HG03558 (cell line): Measurements from ENCODE around the gene CFAP47.
"Not testable (repeated sequence)": the region's sequence is repeated elsewhere in the genome, so short reads cannot be mapped to it uniquely, and the experiment has no call there.

Experiments used
- ATAC-seq: cut with Tn5 transposase; IDR thresholded peaks from one replicate; pipeline ENCODE4 v1.9.1; 2021; ENCODE audit warnings: moderate number of reproducible peaks; ENCODE audit not compliant: unreplicated experiment; ENCODE audit errors: extremely low read depth

Gene CFAP47, protein sequence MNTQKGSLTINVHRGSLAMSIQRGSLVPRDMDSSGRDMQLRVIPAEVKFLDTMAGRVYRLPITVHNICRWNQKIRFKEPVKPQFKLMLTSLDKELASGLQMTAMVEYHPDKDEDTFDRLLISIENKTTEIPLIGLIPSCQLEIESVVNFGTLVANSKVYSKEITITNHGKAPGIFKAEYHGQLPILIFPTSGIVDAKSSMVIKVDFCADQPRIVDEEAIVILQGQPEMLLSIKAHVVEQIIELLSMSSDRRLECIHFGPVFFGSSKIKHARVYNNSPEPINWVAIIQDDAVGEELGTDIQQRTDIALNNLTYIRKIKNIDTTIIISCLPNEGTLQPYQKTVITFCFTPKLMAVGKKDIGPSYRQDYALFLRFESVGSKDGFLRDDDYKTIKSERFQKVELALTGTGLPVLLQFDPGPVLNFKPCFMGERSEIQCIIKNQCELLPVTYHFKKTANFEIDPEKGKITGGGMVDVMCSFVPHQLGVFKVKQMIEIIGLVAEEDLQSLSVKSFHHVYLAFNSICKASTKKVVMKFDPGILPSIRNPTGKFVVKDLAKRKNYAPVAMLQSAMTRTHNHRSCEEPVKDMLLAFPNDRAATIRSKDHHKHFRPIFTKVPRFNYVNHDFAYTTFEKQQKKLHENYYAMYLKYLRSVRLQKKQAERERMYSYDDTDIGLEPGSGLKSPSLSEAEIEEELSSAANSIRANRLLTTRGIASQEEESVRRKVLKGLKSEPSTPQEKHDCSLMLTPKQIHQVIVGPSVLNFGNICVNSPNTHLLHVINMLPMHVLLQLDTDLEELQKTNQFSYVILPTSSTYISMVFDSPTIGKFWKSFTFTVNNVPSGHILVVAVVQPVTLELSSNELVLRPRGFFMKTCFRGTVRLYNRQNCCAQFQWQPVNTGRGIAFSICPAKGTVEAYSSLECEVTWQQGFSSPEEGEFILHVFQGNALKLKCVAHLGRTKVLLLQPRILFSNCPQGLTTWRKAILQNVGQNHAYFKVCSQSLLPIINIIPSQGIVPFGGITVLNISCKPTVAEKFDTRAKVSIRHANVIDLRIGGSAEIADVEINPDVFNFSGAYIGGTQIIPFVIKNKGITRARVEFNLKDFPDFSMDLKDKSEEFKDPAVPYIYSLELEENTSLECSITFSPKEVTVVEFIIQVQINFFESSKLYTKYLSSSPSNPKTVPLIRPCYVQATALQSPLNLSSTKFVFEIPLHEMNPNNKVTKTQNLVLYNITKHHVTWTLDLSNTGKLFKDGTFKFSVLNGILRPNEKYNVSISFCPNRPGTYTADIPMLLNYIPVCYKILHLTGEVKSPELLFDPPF (N-terminal part only)

GRCh38 chrX:35919536-35920309, at the start of gene CFAP47:
TSS of gene CFAP47 (plus strand) at chrX:35919734. CDS start at chrX:35919800, 66 bp downstream.
- no peak for ATAC-seq

GRCh38 chrX:35880601-35881000, 38.9 kb upstream of the CFAP47 start:
- no peak for ATAC-seq

GRCh38 chrX:35886135-35886534, 33.4 kb upstream of the CFAP47 start:
- ATAC-seq = no peak

DNA sequence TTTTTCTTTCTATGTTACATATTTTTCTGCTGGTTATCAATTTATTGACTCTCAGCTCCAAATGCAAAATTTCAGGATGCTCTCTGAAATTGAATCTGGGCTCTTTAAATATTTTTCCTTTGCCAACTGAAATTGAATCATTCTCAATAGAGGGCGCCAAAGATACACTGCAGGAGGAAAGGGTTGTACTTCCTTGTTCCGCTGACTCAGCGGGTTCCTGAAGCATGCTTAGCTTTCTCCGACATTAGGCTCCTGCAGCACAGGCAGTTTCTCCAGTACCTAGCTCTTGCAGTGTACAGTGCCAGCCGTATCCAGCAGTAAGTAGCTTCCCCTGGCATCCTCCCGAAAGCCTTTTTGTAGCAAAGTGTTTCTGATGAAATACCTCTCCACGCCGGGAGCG, 28.8 kb upstream of the CFAP47 start:
- no peak for ATAC-seq

- not testable (repeated sequence) for ATAC-seq
Observed at GRCh38 chrX:35986816-35987215, 67.3 kb downstream of the CFAP47 start.

DNA sequence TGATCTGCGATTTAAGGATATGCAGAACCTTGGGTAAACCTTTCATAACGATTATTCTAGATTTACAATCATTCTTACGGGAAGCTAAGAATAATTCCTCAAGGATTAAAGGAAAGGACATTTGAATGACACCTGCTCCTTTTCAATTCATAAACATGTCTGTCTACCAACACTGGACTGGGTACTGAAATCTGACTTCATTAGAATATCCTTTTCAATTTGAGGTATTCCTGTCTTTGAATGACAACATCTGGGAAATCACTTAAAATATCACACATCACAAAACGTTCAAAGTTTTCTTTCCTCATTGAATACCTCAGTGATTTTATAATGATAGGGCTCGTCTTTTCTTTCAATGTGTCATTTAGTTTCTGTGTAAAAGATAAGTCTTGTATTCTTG, 87.7 kb downstream of the CFAP47 start:
- ATAC-seq = no peak

GRCh38 chrX:36019125-36019524, 99.6 kb downstream of the CFAP47 start:
- no peak for ATAC-seq

DNA sequence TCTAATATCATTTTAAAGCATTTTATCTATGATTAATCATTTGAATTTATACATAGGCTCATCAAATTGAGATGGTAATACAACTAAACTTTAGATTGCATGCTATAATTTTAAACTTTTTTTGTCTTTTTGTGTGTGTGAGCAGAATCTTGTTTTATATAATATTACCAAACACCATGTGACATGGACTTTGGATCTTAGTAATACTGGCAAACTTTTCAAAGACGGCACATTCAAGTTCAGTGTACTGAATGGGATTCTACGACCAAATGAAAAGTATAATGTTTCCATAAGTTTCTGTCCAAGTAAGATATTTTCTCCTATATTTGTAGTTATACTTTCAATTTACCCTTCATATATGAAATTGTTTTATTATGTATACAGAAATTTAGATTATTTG, 116.0 kb downstream of the CFAP47 start:
- no peak for ATAC-seq

- ATAC-seq = no peak
Observed at GRCh38 chrX:36062778-36063177, 143.2 kb downstream of the CFAP47 start.

DNA sequence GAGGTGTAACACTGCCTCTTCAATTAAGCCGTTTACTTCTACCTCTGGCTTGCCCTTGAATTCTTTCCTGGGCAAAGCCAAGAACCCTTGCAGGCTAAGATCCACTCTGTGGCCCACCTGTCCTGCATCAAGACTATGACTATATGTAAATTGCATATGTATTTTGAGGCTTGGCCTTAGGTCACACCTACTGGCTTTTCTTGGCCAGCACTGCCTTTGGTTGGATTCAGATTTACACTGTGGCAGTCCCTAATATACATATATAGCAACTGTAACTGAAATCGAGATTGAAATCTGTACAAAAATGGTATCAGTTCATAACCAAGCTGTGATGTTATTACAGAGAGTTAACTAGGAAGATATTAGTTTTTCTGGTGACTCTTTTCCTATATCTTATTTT, 151.5 kb downstream of the CFAP47 start:
- no peak for ATAC-seq

DNA sequence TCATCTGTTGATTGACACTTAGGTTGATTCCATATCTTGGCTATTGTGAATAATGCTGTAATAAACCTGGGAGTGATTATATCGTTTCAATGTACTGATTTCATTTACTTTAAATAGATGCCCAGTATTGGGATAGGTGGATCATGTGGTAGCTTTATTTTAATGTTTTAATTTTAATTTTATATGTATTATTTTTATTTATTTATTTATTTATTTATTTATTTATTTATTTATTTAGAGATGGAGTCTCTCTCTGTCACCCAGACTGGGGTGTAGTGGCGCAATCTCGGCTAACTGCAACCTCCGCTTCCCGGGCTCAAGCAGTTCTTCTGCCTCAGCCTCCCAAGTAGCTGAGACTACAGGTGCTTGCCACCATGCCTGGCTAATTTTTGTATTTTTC, 155.5 kb downstream of the CFAP47 start:
- not testable (repeated sequence) for ATAC-seq

- ATAC-seq = no peak
Observed at GRCh38 chrX:36083256-36083655, 163.7 kb downstream of the CFAP47 start.

GRCh38 chrX:36087366-36087765, 167.8 kb downstream of the CFAP47 start:
- ATAC-seq = no peak

- not testable (repeated sequence) for ATAC-seq
Observed at GRCh38 chrX:36088939-36089338, 169.4 kb downstream of the CFAP47 start.

DNA sequence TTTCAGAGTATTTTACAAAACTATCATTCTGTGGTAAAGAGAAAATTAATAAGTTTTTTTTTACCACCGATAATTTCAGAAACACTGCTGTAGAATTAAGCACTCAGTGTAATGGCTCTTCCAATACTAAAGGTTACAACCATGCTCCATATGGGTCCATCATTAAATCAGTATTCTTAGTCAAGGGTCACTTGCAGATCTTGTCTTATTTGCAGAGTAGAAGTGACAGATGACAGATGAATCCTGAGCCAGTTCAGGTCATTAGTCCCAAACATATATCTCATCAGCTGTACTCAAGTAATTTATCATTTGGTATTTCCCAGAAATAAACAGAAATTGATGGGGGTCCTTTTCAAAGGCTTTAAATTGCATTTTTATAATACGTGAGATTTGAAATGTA, 182.9 kb downstream of the CFAP47 start:
- ATAC-seq = no peak

DNA sequence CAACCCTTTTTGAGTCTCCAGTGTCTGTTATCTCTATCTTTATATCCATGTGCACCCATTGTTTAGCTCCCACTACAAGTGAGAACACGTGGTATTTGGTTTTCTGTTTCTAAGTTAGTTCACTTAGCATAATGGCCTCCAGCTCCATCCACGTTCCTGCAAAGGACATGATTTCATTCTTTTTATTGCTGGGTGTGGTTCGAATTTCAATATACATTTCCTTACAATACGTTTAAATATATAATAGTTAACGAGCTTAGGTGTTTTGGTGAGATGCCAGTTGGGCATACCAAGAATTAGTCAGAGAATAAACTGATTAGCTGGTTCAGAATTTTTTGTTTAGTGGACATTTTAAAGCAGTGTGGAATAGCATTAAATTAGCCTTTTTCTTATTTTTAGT, 196.7 kb downstream of the CFAP47 start:
- ATAC-seq = no peak

GRCh38 chrX:36159254-36159653, 239.7 kb downstream of the CFAP47 start:
- ATAC-seq = no peak

DNA sequence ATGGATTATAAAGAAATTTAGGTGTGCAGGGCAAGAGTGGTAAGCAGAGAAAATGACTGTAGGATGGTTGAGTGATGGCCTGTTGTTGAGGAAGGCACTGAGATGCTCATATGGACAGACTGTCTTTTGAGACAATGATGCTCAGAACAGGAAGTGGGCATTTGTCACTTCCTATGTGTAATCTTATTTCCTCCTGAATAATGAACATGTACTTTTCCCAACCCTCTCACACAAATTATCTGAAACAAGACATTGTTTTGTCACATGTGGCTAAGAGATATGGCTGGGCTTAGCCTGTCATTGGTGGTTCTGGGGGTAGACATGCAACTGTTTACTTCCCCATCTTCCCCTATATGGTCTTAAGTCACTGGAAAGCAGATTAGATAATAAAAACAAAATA, 240.5 kb downstream of the CFAP47 start:
- ATAC-seq = no peak

DNA sequence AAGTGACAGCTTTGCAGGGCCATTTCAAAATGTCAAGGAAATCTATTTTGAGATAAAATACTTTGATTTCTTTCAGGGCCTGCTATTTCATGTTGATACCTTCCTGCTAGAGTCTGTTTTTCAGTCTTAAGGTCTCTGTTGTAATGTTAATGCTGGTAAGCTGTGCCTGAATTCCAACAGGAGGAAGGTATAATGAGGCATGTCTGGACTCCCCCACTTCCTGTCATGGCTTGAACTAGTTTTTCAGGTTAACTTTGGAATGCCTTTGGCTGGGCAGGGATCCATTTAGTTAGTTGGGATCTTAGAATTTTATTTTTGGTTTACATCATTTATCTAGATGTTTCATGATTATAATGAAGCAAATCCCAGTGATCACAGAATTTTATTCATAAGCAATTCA, 279.0 kb downstream of the CFAP47 start:
- no peak for ATAC-seq

- ATAC-seq = no peak
Observed at GRCh38 chrX:36199928-36200327, 280.4 kb downstream of the CFAP47 start.
